GM12892 (cell line): ENCODE results near the gene MAB21L2.

ENCODE experiments used
- POLR2A ChIP-seq: IDR thresholded peaks from 2 replicates; pipeline ENCODE4 v1.6.1; 2011; ENCODE audit warnings: low read depth, low read length, control low read depth
- POLR2AphosphoS5 ChIP-seq: IDR thresholded peaks from 2 replicates; pipeline ENCODE4 v1.6.1; 2011; ENCODE audit warnings: low read depth, low read length, control low read depth

GRCh38 chr4:150540959-150541360 lies 41.0 kb upstream of the MAB21L2 start:
- TF ChIP-seq POLR2A (no peak), POLR2AphosphoS5 (no peak)
